NCI-H187 (cell line): ENCODE results near the gene CD151.

Experiments
- DNase-seq, 2 experiments: peaks; one replicate each; lab custom pipeline; 2025; lab: John Stamatoyannopoulos, UW

The CD151 gene

GRCh38 chr11:858053-858761 is 25.5 kb downstream of the CD151 start:
- no peak for DNase-seq

- no peak for DNase-seq
Measured at GRCh38 chr11:858762-859339, 26.1 kb downstream of the CD151 start.

DNA sequence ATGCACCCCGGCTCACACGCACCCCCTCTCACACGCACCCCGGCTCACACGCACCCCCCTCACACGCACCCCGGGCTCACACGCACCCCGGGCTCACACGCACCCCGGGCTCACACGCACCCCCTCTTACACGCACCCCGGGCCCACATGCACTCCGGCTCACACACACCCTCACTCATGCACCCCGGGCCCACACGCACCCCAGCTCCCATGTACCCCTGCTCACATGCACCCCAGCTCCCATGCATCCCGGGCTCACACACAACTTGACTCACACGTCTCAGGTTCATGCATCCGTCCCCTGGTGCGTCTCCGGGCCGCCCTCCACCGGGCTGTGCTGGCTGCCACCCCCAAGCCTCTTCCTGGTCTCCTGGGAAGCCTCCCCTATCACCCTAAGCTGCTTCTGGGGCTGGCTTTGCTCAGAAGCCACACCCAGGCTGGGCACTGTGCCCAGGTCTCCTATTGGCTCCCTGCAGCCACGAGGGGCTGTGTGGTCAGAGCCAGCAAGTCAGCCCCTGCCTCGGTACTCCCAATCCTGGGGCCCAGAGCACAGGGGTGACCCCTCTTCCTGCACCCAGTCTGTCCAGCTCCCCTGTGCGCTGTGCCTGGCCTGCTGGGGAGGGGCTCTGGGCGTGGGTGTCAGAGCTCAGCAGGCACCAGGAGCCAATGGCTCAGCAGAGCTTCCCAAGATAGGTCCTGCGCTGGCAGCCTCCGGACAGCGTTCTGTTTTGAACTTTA is 26.8 kb downstream of the CD151 start:
- peak; percentile 31 to 40 for DNase-seq

- DNase-seq: no peak
Measured at GRCh38 chr11:860234-861104, 27.7 kb downstream of the CD151 start.

- DNase-seq: no peak
Measured at GRCh38 chr11:861105-861479, 28.3 kb downstream of the CD151 start.

- no peak for DNase-seq
Measured at GRCh38 chr11:862081-862661, 29.4 kb downstream of the CD151 start.

- DNase-seq: no peak
Measured at GRCh38 chr11:862696-863022, 29.9 kb downstream of the CD151 start.

- no peak for DNase-seq
Measured at GRCh38 chr11:863023-863909, 30.5 kb downstream of the CD151 start.

DNA sequence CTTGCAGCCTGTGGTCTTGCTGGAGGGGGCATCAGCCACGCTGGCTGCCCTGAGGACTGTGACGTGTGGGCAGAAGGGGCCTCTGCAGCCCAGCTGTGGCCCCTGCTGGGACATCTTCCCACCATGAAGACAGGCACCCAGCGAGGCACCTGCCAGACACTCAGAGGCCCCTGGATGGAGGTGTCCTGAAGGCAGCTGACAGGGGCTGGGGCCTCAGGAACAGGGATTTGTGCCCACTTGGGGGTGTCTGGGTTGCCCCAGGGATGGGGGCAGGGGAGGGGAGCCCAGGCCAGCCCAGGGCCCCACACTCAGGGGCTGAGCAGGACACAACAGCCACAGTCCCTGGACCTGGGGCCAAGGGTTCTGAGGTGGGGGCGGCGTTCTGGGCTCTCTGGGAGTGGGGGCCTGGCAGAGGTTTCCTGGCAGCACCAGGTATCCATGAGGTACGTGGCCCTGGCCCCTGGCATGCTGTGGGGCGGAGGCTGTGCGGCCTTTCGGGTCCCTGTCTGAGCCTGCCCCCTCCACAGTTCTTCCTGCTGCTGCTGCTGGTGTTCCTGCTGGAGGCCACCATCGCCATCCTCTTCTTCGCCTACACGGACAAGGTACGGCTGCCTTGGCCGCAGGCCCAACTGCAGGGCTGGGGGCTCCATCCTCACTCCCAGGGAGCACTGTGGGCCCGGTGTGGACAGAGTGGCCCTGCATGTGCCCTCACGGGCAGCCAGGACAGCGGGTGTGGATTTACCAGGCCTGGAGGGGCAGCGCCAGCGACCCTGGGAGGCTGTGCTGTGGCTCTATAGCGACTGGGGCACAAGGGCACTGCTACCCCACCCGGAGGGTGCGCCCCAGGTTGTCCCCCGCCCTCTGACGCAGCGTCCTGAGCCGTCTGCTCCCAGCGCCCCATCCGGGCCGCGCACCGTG is 31.4 kb downstream of the CD151 start:
- DNase-seq: no peak

- no peak for DNase-seq
Measured at GRCh38 chr11:864898-865297, 32.1 kb downstream of the CD151 start.

- no peak for DNase-seq
Measured at GRCh38 chr11:865462-866430, 33.0 kb downstream of the CD151 start.

- no peak for DNase-seq
Measured at GRCh38 chr11:866481-866880, 33.7 kb downstream of the CD151 start.

GRCh38 chr11:867856-868358 is 35.2 kb downstream of the CD151 start:
- DNase-seq: no peak

GRCh38 chr11:868394-868793 is 35.6 kb downstream of the CD151 start:
- no peak for DNase-seq

GRCh38 chr11:868802-869201 is 36.0 kb downstream of the CD151 start:
- no peak for DNase-seq

GRCh38 chr11:869399-870126 is 36.8 kb downstream of the CD151 start:
- no peak for DNase-seq

GRCh38 chr11:870127-870413 is 37.3 kb downstream of the CD151 start:
- DNase-seq: no peak

- no peak for DNase-seq
Measured at GRCh38 chr11:870418-870817, 37.7 kb downstream of the CD151 start.
